Measurements from ENCODE around the gene WDR47.

DNA sequence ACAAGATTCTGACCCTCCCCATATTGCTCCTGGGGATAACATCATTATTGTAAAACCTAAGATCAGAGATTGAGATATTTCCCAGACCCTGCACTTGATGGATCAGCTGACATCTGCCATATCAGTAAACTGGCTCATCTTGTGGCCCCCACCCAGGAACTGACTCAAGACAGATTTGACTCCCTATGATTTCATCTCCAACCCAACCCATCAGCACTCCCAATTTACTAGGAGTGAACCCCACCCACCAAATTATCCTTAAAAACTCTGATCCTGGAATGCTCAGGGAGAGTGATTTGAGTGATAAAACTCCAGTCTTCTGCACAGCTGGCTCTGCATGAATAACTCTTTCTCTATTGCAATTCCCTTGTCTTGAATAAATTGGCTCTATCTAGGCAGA, 72.6 kb downstream of the WDR47 start:
- TF ChIP-seq, protein P1, sequence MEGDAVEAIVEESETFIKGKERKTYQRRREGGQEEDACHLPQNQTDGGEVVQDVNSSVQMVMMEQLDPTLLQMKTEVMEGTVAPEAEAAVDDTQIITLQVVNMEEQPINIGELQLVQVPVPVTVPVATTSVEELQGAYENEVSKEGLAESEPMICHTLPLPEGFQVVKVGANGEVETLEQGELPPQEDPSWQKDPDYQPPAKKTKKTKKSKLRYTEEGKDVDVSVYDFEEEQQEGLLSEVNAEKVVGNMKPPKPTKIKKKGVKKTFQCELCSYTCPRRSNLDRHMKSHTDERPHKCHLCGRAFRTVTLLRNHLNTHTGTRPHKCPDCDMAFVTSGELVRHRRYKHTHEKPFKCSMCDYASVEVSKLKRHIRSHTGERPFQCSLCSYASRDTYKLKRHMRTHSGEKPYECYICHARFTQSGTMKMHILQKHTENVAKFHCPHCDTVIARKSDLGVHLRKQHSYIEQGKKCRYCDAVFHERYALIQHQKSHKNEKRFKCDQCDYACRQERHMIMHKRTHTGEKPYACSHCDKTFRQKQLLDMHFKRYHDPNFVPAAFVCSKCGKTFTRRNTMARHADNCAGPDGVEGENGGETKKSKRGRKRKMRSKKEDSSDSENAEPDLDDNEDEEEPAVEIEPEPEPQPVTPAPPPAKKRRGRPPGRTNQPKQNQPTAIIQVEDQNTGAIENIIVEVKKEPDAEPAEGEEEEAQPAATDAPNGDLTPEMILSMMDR (IDR thresholded peaks at IDR 0.05): no peak
- TF ChIP-seq ZFX (IDR thresholded peaks at IDR 0.05; ENCODE audit: borderline replicate concordance): no peak

All from 22Rv1 (cell line).